Measurements from ENCODE around the gene NIBAN1.

The NIBAN1 gene

DNA sequence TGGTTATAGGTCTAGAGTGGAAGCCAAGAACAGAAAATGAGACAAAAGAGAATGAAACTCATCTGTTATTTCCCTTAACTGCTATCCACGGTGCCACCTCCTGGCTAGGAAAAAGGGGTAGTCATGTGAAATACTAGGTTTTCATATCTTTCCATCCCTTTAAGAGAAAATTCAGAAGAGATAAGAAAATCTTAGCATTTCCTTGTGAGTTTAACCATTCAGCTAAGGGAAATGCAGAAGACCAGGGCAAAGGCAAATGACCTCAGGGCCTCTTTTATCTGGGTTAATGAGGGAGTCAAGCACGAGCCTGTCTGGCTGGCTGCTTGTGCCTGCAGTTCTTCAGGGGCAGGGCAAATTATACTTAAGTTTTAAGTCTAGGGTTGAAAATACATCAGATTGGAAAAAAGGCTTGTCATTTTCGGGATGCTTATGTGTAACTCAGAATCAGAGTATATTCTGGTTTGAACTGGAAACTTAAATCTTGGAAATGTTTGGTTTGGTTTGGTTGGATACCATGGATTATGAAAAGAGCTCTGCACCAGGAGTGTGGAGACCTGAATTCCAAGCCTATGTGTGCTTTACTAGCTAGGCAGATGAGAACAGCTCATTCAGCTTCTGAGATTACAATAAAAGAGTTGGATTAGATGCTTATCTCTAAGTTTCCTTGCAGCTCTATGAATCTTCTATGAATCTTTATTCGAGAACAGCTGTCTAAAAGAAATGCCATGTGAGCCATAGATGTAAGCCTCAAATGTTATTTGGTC, 19.9 kb downstream of the NIBAN1 start:
- H3K9me3 ChIP-seq (ENCODE audit: insufficient read depth, low read length) = no peaks in the 10 kb centered on the region
- TF ChIP-seq, protein P1, sequence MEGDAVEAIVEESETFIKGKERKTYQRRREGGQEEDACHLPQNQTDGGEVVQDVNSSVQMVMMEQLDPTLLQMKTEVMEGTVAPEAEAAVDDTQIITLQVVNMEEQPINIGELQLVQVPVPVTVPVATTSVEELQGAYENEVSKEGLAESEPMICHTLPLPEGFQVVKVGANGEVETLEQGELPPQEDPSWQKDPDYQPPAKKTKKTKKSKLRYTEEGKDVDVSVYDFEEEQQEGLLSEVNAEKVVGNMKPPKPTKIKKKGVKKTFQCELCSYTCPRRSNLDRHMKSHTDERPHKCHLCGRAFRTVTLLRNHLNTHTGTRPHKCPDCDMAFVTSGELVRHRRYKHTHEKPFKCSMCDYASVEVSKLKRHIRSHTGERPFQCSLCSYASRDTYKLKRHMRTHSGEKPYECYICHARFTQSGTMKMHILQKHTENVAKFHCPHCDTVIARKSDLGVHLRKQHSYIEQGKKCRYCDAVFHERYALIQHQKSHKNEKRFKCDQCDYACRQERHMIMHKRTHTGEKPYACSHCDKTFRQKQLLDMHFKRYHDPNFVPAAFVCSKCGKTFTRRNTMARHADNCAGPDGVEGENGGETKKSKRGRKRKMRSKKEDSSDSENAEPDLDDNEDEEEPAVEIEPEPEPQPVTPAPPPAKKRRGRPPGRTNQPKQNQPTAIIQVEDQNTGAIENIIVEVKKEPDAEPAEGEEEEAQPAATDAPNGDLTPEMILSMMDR (IDR thresholded peaks at IDR 0.05; ENCODE audit: insufficient read depth, low read length, poor library complexity, severe bottlenecking) = no peak
- no peak for TF ChIP-seq EZH2phosphoT487 (conservative IDR thresholded peaks at IDR 0.05; ENCODE audit: low read length)

DNA sequence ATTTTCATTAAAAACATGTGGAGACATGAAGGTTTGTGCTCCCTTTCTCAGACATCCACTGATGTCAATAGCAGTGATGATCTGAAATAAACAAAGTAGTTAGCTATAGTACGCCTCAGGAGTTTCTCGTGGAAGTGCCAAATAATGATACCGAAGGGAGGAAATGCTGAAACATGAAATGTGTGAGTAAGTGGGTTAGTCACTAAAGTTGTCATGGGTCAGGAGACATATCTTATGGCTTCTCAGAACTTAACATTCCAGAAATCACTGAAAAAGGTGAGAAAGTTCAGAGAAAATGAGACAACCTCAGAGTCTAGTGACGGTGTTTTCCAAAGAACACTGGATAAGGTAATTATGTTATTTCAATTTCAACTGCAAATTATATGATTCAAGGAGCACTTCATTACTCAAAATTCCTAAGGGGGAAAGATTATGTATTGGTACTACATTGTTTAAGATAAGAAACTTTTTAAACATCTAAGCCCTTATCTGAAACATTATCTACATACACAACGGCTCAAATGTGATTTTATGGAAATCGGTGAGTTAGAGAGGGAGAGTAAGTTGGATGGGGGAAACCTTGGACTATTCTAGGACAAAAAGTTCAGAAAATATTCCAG, 20.6 kb downstream of the NIBAN1 start:
- Histone ChIP-seq H3F3A (ENCODE audit: insufficient read depth) (no peaks in the 10 kb centered on the region), H3K9me2 (replicated peaks; ENCODE audit: insufficient read depth, low read length) (no peaks in the 10 kb centered on the region), H3K4me3 (ENCODE audit: insufficient read depth, low read length, poor library complexity, severe bottlenecking) (no peak overlapping the region), H3K9me3 (ENCODE audit: insufficient read depth, low read length) (no peaks in the 10 kb centered on the region), H3K36me3 (ENCODE audit: low read length) (no peaks in the 10 kb centered on the region), H2AFZ (ENCODE audit: low read depth, low read length, severe bottlenecking) (no peak overlapping the region), H3K4me2 (ENCODE audit: low read depth, low read length, poor library complexity, severe bottlenecking) (no peak overlapping the region), H4K20me1 (ENCODE audit: low read depth, low read length) (no peaks in the 10 kb centered on the region), H3K27ac (ENCODE audit: low read depth, low read length) (no peak overlapping the region), H3K9ac (ENCODE audit: low read length) (no peak overlapping the region), H3K27me3 (ENCODE audit: low read length) (no peaks in the 10 kb centered on the region), H3K79me2 (ENCODE audit: insufficient read depth, low read length) (no peaks in the 10 kb centered on the region)
- no peak for TF ChIP-seq EZH2phosphoT487 (conservative IDR thresholded peaks at IDR 0.05; ENCODE audit: low read length)
- TF ChIP-seq, protein P1 (IDR thresholded peaks at IDR 0.05; ENCODE audit: insufficient read depth, low read length, poor library complexity, severe bottlenecking) = no peak

More for the DNA sequence above, 19.9 kb downstream of the NIBAN1 start:
- no peaks in the 10 kb centered on the region for H3F3A ChIP-seq (ENCODE audit: insufficient read depth)
- H3K9ac ChIP-seq (ENCODE audit: low read length) = no peak overlapping the region
- H3K9me2 ChIP-seq (replicated peaks; ENCODE audit: insufficient read depth, low read length) = no peaks in the 10 kb centered on the region
- no peak overlapping the region for H2AFZ ChIP-seq (ENCODE audit: low read depth, low read length, severe bottlenecking)
- H3K4me3 ChIP-seq (ENCODE audit: insufficient read depth, low read length, poor library complexity, severe bottlenecking) = no peak overlapping the region
- no peaks in the 10 kb centered on the region for H3K36me3 ChIP-seq (ENCODE audit: low read length)
- no peaks in the 10 kb centered on the region for H3K79me2 ChIP-seq (ENCODE audit: insufficient read depth, low read length)
- H3K4me2 ChIP-seq (ENCODE audit: low read depth, low read length, poor library complexity, severe bottlenecking) = no peak overlapping the region
- no peaks in the 10 kb centered on the region for H4K20me1 ChIP-seq (ENCODE audit: low read depth, low read length)
- no peak overlapping the region for H3K27ac ChIP-seq (ENCODE audit: low read depth, low read length)
- no peaks in the 10 kb centered on the region for H3K27me3 ChIP-seq (ENCODE audit: low read length)

DNA sequence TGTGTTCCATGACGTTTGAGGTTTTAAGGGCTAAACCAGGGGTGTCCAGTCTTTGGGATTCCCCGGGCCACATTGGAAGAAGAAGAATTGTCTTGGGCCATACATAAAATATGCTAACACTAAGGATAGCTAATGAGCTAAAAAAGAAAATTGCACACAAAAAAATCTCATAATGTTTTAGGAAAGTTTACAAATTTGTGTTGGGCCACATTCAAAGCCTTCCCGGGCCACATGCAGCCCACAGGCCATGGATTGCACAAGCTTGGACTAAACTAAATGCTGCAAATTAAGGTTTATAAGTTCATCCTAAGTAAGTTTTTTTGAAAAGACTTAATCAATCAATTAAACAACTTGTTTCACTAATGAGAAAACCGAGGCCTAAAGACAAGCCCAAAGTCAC, 21.9 kb downstream of the NIBAN1 start:
- TF ChIP-seq, protein P1 (IDR thresholded peaks at IDR 0.05; ENCODE audit: insufficient read depth, low read length, poor library complexity, severe bottlenecking) = no peak
- TF ChIP-seq EZH2phosphoT487 (conservative IDR thresholded peaks at IDR 0.05; ENCODE audit: low read length) = no peak
- no peak overlapping the region for H3K9ac ChIP-seq (ENCODE audit: low read length)

More for the DNA sequence above, 21.9 kb downstream of the NIBAN1 start:
- Histone ChIP-seq H3K36me3 (ENCODE audit: low read length) (no peaks in the 10 kb centered on the region), H3K4me2 (ENCODE audit: low read depth, low read length, poor library complexity, severe bottlenecking) (no peak overlapping the region), H3K9me3 (ENCODE audit: insufficient read depth, low read length) (no peaks in the 10 kb centered on the region), H3K79me2 (ENCODE audit: insufficient read depth, low read length) (no peaks in the 10 kb centered on the region), H4K20me1 (ENCODE audit: low read depth, low read length) (no peaks in the 10 kb centered on the region), H3F3A (ENCODE audit: insufficient read depth) (no peaks in the 10 kb centered on the region), H3K9me2 (replicated peaks; ENCODE audit: insufficient read depth, low read length) (no peaks in the 10 kb centered on the region), H3K27ac (ENCODE audit: low read depth, low read length) (no peak overlapping the region), H3K27me3 (ENCODE audit: low read length) (no peaks in the 10 kb centered on the region), H3K4me3 (ENCODE audit: insufficient read depth, low read length, poor library complexity, severe bottlenecking) (no peak overlapping the region), H2AFZ (ENCODE audit: low read depth, low read length, severe bottlenecking) (no peak overlapping the region)

Measured in SU-DHL-6 (cell line).